KMS-11 (cell line): ENCODE data around the gene TMEM183A.

Experiments used
- H2AFZ ChIP-seq: fragments of 200-600 bp; sonication (generic); 2 replicates; pipeline ENCODE4 v1.6.1; 2016; ENCODE audit warnings: antibody characterized with exemption, mixed run types, low read depth
- H3K27ac ChIP-seq: fragments of 200-600 bp; sonication (generic); 2 replicates; pipeline ENCODE4 v1.6.1; 2016; ENCODE audit warnings: mild to moderate bottlenecking, mixed run types
- H3K27me3 ChIP-seq: fragments of 200-600 bp; sonication (generic); 2 replicates; pipeline ENCODE4 v1.6.1; 2017; ENCODE audit warnings: mild to moderate bottlenecking, low read depth, mixed run types, moderate library complexity; ENCODE audit not compliant: insufficient read depth
- H3K36me3 ChIP-seq: fragments of 200-600 bp; sonication (generic); 2 replicates; pipeline ENCODE4 v1.6.1; 2017; ENCODE audit warnings: mild to moderate bottlenecking, mixed run types; ENCODE audit not compliant: insufficient read depth
- H3K4me1 ChIP-seq: fragments of 200-600 bp; sonication (generic); 2 replicates; pipeline ENCODE4 v1.6.1; 2016; ENCODE audit warnings: mild to moderate bottlenecking, low read depth, mixed run types; ENCODE audit not compliant: poor library complexity, severe bottlenecking
- H3K4me2 ChIP-seq: fragments of 200-600 bp; sonication (generic); 2 replicates; pipeline ENCODE4 v1.7.0; 2016; ENCODE audit warnings: mild to moderate bottlenecking, mixed run types
- H3K4me3 ChIP-seq: fragments of 200-600 bp; sonication (generic); IDR thresholded peaks from 2 replicates; pipeline ENCODE4 v1.6.1; 2017; ENCODE audit warnings: low read depth, low read length, mixed read lengths; ENCODE audit not compliant: insufficient read depth
- H3K79me2 ChIP-seq: fragments of 200-600 bp; sonication (generic); 2 replicates; pipeline ENCODE4 v1.6.1; 2016; ENCODE audit warnings: low read depth, mixed run types; ENCODE audit not compliant: insufficient read depth
- H3K9ac ChIP-seq: fragments of 200-600 bp; sonication (generic); 2 replicates; pipeline ENCODE4 v1.6.1; 2016; ENCODE audit warnings: mild to moderate bottlenecking, mixed run types
- H4K20me1 ChIP-seq: fragments of 200-600 bp; sonication (generic); 2 replicates; pipeline ENCODE4 v1.6.1; 2016; ENCODE audit warnings: mild to moderate bottlenecking, mixed run types; ENCODE audit not compliant: insufficient read depth
- CTCF ChIP-seq: fragments of 200-600 bp; sonication (generic); conservative IDR thresholded peaks from 2 replicates; pipeline ENCODE4 v1.6.1; 2017; ENCODE audit warnings: low read depth, mild to moderate bottlenecking, antibody characterized with exemption, low read length, moderate library complexity, mixed read lengths

TMEM183A gene

GRCh38 chr1:203054184-203054583 lies 47.0 kb downstream of the TMEM183A start:
- H3K27me3 ChIP-seq, result no peaks in the 10 kb centered on the region
- no peak for TF ChIP-seq CTCF
- H3K4me1 ChIP-seq, result no peaks in the 10 kb centered on the region
- no peaks in the 10 kb centered on the region for H3K36me3 ChIP-seq
- H4K20me1 ChIP-seq, result no peaks in the 10 kb centered on the region
- no peaks in the 10 kb centered on the region for H3K79me2 ChIP-seq
- no peak overlapping the region for H3K9ac ChIP-seq
- H2AFZ ChIP-seq, result no peak overlapping the region
- H3K4me3 ChIP-seq, result no peak overlapping the region
- no peak overlapping the region for H3K4me2 ChIP-seq
- no peak overlapping the region for H3K27ac ChIP-seq

- H3K36me3 ChIP-seq, result no peaks in the 10 kb centered on the region
- no peaks in the 10 kb centered on the region for H4K20me1 ChIP-seq
- H3K9ac ChIP-seq, result no peak overlapping the region
- H3K4me3 ChIP-seq, result no peak overlapping the region
- H3K79me2 ChIP-seq, result no peaks in the 10 kb centered on the region
- no peak overlapping the region for H2AFZ ChIP-seq
- H3K27me3 ChIP-seq, result no peaks in the 10 kb centered on the region
- no peak overlapping the region for H3K27ac ChIP-seq
- no peak for TF ChIP-seq CTCF
- H3K4me2 ChIP-seq, result no peak overlapping the region
- H3K4me1 ChIP-seq, result no peaks in the 10 kb centered on the region
These were observed 47.5 kb downstream of the TMEM183A start for GRCh38 chr1:203054642-203055041.

- H4K20me1 ChIP-seq, result no peaks in the 10 kb centered on the region
- H3K79me2 ChIP-seq, result no peaks in the 10 kb centered on the region
- H3K27ac ChIP-seq, result no peak overlapping the region
- H3K4me1 ChIP-seq, result no peaks in the 10 kb centered on the region
- H3K9ac ChIP-seq, result no peak overlapping the region
- H2AFZ ChIP-seq, result no peak overlapping the region
- no peak for TF ChIP-seq CTCF
- H3K4me3 ChIP-seq, result no peak overlapping the region
- H3K36me3 ChIP-seq, result no peaks in the 10 kb centered on the region
- H3K4me2 ChIP-seq, result no peak overlapping the region
- no peaks in the 10 kb centered on the region for H3K27me3 ChIP-seq
These were observed 48.1 kb downstream of the TMEM183A start for GRCh38 chr1:203055161-203055799.

- no peak overlapping the region for H2AFZ ChIP-seq
- no peak for TF ChIP-seq CTCF
- H4K20me1 ChIP-seq, result no peaks in the 10 kb centered on the region
- H3K4me2 ChIP-seq, result no peak overlapping the region
- H3K27me3 ChIP-seq, result no peaks in the 10 kb centered on the region
- no peak overlapping the region for H3K9ac ChIP-seq
- no peaks in the 10 kb centered on the region for H3K4me1 ChIP-seq
- no peak overlapping the region for H3K27ac ChIP-seq
- H3K4me3 ChIP-seq, result no peak overlapping the region
- H3K36me3 ChIP-seq, result no peaks in the 10 kb centered on the region
- no peaks in the 10 kb centered on the region for H3K79me2 ChIP-seq
These were observed 48.8 kb downstream of the TMEM183A start for GRCh38 chr1:203056012-203056411.
